ENCODE results near the gene SLC4A8.

DNA sequence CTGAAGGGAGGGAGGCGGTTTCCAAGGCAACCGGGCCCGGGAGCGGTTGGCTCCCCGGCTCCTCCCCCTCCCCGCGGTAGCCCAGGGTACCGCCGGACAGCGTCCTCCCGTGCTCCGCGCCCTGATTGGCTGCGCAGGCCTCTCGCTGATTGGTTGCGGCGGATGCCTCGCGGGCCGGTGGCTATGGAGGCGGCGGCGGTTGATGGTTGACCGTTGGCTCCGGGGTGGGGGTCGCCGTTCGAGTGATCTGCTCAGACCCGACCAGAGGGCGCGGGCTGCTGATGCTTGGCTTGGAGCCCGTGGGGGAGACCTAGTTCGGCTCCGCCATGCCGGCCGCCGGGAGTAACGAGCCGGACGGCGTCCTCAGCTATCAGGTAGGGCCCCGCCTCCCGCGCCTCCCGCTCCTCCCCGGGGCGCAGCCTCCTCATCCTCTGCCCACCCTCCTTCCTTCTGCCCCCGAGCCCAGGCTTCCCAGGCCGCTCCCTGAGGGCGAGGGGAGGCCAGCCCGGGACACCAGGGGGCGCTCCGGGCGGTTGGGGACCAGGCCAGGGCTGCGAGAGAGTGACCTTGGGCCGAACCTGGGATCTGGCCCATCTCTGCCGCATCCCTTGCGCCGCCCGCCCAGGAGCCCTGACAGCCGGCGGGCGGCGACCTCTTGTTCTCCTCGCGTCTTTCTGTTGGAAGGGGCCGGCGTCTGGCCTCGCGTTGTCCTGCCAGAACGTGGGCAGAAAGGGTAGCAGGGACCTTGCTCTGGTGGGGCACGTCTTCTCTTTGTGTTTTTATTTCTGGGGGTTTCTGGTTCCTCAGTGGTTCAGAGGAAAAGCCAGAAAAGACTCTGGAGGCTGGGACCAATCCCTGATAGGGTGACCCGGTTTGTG is at the start of gene SLC4A8:
- peak; percentile 71 to 84 (median 83) for TF ChIP-seq CTCF (IDR thresholded peaks at IDR 0.05 in 2 of 3, conservative IDR thresholded peaks at IDR 0.05 in 1 of 3; ENCODE audit: borderline replicate concordance in 1 of 3, insufficient read depth in 1 of 3, low read depth in 2 of 3, low read length in 2 of 3)
- no peak for TF ChIP-seq ZBTB33 (IDR thresholded peaks at IDR 0.05; ENCODE audit: extremely low read depth, insufficient replicate concordance, low read length)
- peak; percentile 71 for TF ChIP-seq RAD21 (IDR thresholded peaks at IDR 0.05; ENCODE audit: low read depth)
- no peak for TF ChIP-seq POLR2A (IDR thresholded peaks at IDR 0.05; ENCODE audit: borderline replicate concordance, extremely low read depth, insufficient read depth, insufficient read length)
- no peak for TF ChIP-seq CEBPB (IDR thresholded peaks at IDR 0.05; ENCODE audit: low read depth)
- TF ChIP-seq JUND (IDR thresholded peaks at IDR 0.05): no peak
- TF ChIP-seq ZNF274 (IDR thresholded peaks at IDR 0.05; ENCODE audit: low read depth, low read length): no peak
- TF ChIP-seq ATF3 (IDR thresholded peaks at IDR 0.05): no peak
- no peak for TF ChIP-seq EZH2 (IDR thresholded peaks at IDR 0.05)

Measured in HCT116 (cell line).